Measurements from ENCODE around the gene GLB1L2.

Gene GLB1L2

GRCh38 chr11:134406264-134407185 lies 74.7 kb downstream of the GLB1L2 start:
- TF ChIP-seq CEBPB (IDR thresholded peaks at IDR 0.05) = no peak
- TF ChIP-seq, protein P1, sequence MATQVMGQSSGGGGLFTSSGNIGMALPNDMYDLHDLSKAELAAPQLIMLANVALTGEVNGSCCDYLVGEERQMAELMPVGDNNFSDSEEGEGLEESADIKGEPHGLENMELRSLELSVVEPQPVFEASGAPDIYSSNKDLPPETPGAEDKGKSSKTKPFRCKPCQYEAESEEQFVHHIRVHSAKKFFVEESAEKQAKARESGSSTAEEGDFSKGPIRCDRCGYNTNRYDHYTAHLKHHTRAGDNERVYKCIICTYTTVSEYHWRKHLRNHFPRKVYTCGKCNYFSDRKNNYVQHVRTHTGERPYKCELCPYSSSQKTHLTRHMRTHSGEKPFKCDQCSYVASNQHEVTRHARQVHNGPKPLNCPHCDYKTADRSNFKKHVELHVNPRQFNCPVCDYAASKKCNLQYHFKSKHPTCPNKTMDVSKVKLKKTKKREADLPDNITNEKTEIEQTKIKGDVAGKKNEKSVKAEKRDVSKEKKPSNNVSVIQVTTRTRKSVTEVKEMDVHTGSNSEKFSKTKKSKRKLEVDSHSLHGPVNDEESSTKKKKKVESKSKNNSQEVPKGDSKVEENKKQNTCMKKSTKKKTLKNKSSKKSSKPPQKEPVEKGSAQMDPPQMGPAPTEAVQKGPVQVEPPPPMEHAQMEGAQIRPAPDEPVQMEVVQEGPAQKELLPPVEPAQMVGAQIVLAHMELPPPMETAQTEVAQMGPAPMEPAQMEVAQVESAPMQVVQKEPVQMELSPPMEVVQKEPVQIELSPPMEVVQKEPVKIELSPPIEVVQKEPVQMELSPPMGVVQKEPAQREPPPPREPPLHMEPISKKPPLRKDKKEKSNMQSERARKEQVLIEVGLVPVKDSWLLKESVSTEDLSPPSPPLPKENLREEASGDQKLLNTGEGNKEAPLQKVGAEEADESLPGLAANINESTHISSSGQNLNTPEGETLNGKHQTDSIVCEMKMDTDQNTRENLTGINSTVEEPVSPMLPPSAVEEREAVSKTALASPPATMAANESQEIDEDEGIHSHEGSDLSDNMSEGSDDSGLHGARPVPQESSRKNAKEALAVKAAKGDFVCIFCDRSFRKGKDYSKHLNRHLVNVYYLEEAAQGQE (IDR thresholded peaks at IDR 0.05; ENCODE audit: low read depth) = no peak
- no peak for TF ChIP-seq ZBTB7A (IDR thresholded peaks at IDR 0.05; ENCODE audit: low read depth)
- TF ChIP-seq YY1 (IDR thresholded peaks at IDR 0.05; ENCODE audit: low read depth) = no peak
- no peak for TF ChIP-seq CREB1 (IDR thresholded peaks at IDR 0.05; ENCODE audit: low read depth)
- TF ChIP-seq, protein P2, sequence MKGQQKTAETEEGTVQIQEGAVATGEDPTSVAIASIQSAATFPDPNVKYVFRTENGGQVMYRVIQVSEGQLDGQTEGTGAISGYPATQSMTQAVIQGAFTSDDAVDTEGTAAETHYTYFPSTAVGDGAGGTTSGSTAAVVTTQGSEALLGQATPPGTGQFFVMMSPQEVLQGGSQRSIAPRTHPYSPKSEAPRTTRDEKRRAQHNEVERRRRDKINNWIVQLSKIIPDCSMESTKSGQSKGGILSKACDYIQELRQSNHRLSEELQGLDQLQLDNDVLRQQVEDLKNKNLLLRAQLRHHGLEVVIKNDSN (IDR thresholded peaks at IDR 0.05) = no peak
- no peak for TF ChIP-seq NFIC (IDR thresholded peaks at IDR 0.05)
- no peak for TF ChIP-seq MAX (IDR thresholded peaks at IDR 0.05)
- TF ChIP-seq TCF12 (IDR thresholded peaks at IDR 0.05; ENCODE audit: low read depth) = no peak
- TF ChIP-seq EP300 (IDR thresholded peaks at IDR 0.05; ENCODE audit: borderline replicate concordance) = no peak
- TF ChIP-seq FOXM1 (IDR thresholded peaks at IDR 0.05; ENCODE audit: borderline replicate concordance, low read depth) = no peak
- TF ChIP-seq RAD21 (IDR thresholded peaks at IDR 0.05; ENCODE audit: low read depth) = no peak
- TF ChIP-seq EGR1 (IDR thresholded peaks at IDR 0.05) = no peak
- TF ChIP-seq TEAD4 (IDR thresholded peaks at IDR 0.05) = no peak
- no peak for TF ChIP-seq TAF1 (IDR thresholded peaks at IDR 0.05; ENCODE audit: low read depth)

DNA sequence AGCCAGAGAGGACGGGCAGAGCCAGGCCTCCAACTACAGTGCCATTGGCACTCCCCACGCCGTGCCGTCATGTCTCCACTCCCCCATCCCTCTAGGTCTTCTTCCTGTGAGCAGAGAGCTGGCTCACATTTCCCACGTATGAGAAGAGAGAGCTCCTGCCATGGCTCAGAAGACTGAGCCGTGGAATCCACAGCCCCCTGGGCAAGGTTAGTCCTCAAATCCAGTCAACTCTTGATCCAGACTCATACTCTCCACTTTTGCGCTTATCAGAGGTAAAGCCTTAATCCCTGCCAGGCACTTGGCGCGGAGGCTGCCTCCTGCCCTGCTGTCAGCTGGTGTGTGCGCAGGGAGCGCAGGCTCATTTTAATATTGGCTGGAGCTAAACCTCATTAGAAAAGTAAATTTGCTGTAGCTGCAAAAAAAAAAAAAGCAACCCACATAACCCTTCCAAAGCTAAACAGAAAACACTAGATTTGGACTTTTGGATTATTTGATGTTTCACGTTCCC lies 75.6 kb downstream of the GLB1L2 start:
- TF ChIP-seq FOXM1 (IDR thresholded peaks at IDR 0.05; ENCODE audit: borderline replicate concordance, low read depth) (no peak), TAF1 (IDR thresholded peaks at IDR 0.05; ENCODE audit: low read depth) (no peak), NFIC (IDR thresholded peaks at IDR 0.05) (no peak)
- TF ChIP-seq, protein P2 (IDR thresholded peaks at IDR 0.05) = no peak

- TF ChIP-seq FOXM1 (IDR thresholded peaks at IDR 0.05; ENCODE audit: borderline replicate concordance, low read depth) (no peak), CREB1 (IDR thresholded peaks at IDR 0.05; ENCODE audit: low read depth) (no peak), CEBPB (IDR thresholded peaks at IDR 0.05) (no peak), NFIC (IDR thresholded peaks at IDR 0.05) (no peak)
- TF ChIP-seq, protein P2 (IDR thresholded peaks at IDR 0.05) = no peak
Measured at GRCh38 chr11:134407923-134408322, 76.1 kb downstream of the GLB1L2 start.

DNA sequence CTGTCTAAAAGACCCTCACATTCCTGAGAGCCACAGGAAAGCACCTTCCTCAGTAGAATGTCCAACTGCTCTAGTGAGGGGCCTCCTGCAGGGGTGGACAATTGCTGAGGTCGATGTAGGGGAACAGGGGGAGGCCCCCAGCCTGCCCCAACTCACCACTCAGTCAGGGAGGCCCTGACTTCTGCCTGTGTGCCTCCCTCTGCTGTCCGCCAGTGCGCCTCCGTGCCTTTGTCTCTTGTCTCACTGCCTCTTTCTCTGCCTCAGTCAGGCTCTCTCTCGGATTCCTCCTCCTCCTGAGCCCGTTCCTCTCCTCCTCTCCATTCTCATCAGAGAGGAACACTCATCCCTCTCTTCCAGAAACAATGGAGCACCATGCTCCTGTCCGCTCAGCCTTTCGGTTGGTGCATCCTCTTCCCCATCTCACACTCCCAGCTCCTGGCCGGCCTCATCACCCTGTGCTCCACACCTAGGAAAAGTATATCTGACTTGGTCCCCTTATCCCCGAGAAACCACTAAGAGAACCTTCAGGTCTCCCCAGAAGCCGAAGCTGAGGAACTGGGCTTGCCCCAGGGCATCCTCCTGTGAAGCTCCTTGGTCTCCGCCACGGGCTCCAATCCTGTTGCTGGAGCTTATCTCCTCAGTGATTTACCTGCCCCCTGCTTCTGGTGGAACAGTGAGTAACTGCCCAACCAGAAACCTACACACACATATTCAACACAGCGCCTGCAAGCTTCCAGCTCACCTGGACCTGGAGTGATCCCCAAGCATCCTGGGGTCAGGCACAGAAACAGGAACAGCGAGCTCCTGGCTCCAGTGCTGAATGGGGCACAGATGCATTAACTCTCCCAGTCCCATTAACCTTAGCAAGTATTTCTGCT lies 78.0 kb downstream of the GLB1L2 start:
- TF ChIP-seq CREB1 (IDR thresholded peaks at IDR 0.05; ENCODE audit: low read depth) (no peak), YY1 (IDR thresholded peaks at IDR 0.05; ENCODE audit: low read depth) (no peak), RAD21 (IDR thresholded peaks at IDR 0.05; ENCODE audit: low read depth) (no peak)
- TF ChIP-seq, protein P2 (IDR thresholded peaks at IDR 0.05) = no peak

GRCh38 chr11:134410766-134411165 lies 79.0 kb downstream of the GLB1L2 start:
- no peak for TF ChIP-seq TEAD4 (IDR thresholded peaks at IDR 0.05)
- TF ChIP-seq TAF1 (IDR thresholded peaks at IDR 0.05; ENCODE audit: low read depth) = no peak
- no peak for TF ChIP-seq MAX (IDR thresholded peaks at IDR 0.05)
- TF ChIP-seq, protein P1 (IDR thresholded peaks at IDR 0.05; ENCODE audit: low read depth) = no peak
- TF ChIP-seq, protein P2 (IDR thresholded peaks at IDR 0.05) = no peak

All from Ishikawa (cell line).